Lung (tissue), 12 donors: ENCODE results near the gene RNF7. TPM values are rescaled to one million over a fixed set of nuclear protein-coding genes. Genes with fewer than 3 reads are reported as not detected.

Experiments used
- ATAC-seq: fragments of 200-7000 bp; cut with Tn5 transposase; one replicate; pipeline ENCODE4 v1.9.1; 2020; ENCODE audit warnings: moderate number of reproducible peaks; ENCODE audit not compliant: insufficient read depth, low FRiP score
- DNase-seq, 3 donors: peaks; one replicate each; pipeline ENCODE4 v3.0.0-alpha.2; 2013 to 2017
- H3K27ac ChIP-seq, 2 donors: one replicate each; pipeline ENCODE4 v1.5.1; 2013; ENCODE audit warnings: mild to moderate bottlenecking in 2 of 2, moderate library complexity in 2 of 2, control low read depth in 1 of 2, inconsistent platforms in 1 of 2, low read depth in 1 of 2, low read length in 1 of 2
- H3K27me3 ChIP-seq, 3 donors: one replicate each; pipeline ENCODE4 v1.5.1; 2013; ENCODE audit warnings: low read length in 2 of 3; ENCODE audit not compliant: control insufficient read depth in 3 of 3, insufficient read depth in 3 of 3
- H3K36me3 ChIP-seq, 4 donors: one replicate each; pipeline ENCODE4 v1.5.1; 2013; ENCODE audit warnings: low read length in 4 of 4, mild to moderate bottlenecking in 1 of 4, moderate library complexity in 1 of 4; ENCODE audit not compliant: control insufficient read depth in 4 of 4, insufficient read depth in 4 of 4
- H3K4me1 ChIP-seq, 5 donors: one replicate each; pipeline ENCODE4 v1.5.1; 2013; ENCODE audit warnings: low read length in 5 of 5, mild to moderate bottlenecking in 2 of 5, moderate library complexity in 1 of 5; ENCODE audit not compliant: control insufficient read depth in 5 of 5, insufficient read depth in 5 of 5
- H3K4me3 ChIP-seq: one replicate; pipeline ENCODE4 v1.5.1; 2013; ENCODE audit warnings: mild to moderate bottlenecking, control low read depth, moderate library complexity
- H3K9ac ChIP-seq, 2 donors: one replicate each; pipeline ENCODE4 v1.5.1; 2013; ENCODE audit warnings: low read length in 2 of 2, control low read depth in 1 of 2; ENCODE audit not compliant: insufficient read depth in 1 of 2
- H3K9me3 ChIP-seq, 4 donors: one replicate each; pipeline ENCODE4 v1.5.1; 2013; ENCODE audit warnings: low read length in 3 of 4, mild to moderate bottlenecking in 1 of 4, moderate library complexity in 1 of 4; ENCODE audit not compliant: control insufficient read depth in 4 of 4, insufficient read depth in 3 of 4
- WGBS, 2 donors: extraction: QIAGEN DNeasy Blood & Tissue Kit; methylation state at CpG; one replicate each; pipeline ENCODE4 v1.1.7; 2013; 5-methylcytosine and 5-hydroxymethylcytosine counted together
- polyA plus RNA-seq, 2 donors: library from polyadenylated mRNA; stranded (reverse); fragments of 200-250 nt; gene quantifications; one replicate each; pipeline ENCODE4 v1.2.1, GENCODE V29; 2013
- total RNA-seq, 2 donors: library from RNA; depleted of rRNA in 1 of 2; stranded (reverse); fragments of >200 nt in 1 of 2; gene quantifications; one replicate each; pipeline ENCODE4 v1.2.1, GENCODE V29; 2014 to 2021
- TF ChIP-seq, protein P1 (sequence below): IDR thresholded peaks from 2 replicates; pipeline ENCODE4 v1.5.1; 2012; ENCODE audit warnings: mild to moderate bottlenecking; ENCODE audit errors: control extremely low read depth, extremely low read depth
- donor health status: control.
- donor health status: control.
- donor health status: Bipolar disorder and iron deficiency.
- donor health status: healthy.
- donor health status: DM: yes; HTN: yes; CAD: no.

RNF7 gene
- total and polyA plus RNA-seq, 4 donors: 41.0 to 180 (median 86.2) TPM

DNA sequence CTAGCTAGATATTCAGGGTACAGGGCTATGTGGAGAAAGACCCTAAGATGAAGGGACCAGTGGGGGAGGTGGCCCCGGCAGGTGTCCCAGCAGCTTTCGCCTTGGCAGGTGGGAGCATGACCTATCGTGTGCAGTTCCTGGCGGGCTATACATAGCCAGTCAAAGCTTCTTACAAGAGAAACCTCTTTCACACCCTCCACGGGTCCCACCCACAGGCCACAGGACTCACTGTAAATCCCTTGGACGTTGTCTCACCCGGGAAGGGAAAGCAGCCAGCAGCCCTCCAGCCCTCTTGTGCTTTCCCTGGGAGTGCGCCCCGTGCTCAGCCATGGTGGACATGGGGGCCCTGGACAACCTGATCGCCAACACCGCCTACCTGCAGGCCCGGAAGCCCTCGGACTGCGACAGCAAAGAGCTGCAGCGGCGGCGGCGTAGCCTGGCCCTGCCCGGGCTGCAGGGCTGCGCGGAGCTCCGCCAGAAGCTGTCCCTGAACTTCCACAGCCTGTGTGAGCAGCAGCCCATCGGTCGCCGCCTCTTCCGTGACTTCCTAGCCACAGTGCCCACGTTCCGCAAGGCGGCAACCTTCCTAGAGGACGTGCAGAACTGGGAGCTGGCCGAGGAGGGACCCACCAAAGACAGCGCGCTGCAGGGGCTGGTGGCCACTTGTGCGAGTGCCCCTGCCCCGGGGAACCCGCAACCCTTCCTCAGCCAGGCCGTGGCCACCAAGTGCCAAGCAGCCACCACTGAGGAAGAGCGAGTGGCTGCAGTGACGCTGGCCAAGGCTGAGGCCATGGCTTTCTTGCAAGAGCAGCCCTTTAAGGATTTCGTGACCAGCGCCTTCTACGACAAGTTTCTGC lies 40.1 kb downstream of the RNF7 start:
- Histone ChIP-seq H3K27me3 (no peaks in the 10 kb centered on the region), H3K9ac (no peak overlapping the region), H3K4me1 (peaks cover 0 to 2% (median 0%) of the 10 kb centered on the region in 5 donors), H3K9me3 (peaks cover 0 to 3% (median 0%) of the 10 kb centered on the region in 4 donors), H3K36me3 (no peaks in the 10 kb centered on the region), H3K4me3 (no peak overlapping the region), H3K27ac (no peak overlapping the region)
- DNase-seq (no peak), ATAC-seq (no peak)
- WGBS, 2 donors: 94 to 97% methylated on average over 42 of the region's 42 CpGs
- TF ChIP-seq, protein P1, sequence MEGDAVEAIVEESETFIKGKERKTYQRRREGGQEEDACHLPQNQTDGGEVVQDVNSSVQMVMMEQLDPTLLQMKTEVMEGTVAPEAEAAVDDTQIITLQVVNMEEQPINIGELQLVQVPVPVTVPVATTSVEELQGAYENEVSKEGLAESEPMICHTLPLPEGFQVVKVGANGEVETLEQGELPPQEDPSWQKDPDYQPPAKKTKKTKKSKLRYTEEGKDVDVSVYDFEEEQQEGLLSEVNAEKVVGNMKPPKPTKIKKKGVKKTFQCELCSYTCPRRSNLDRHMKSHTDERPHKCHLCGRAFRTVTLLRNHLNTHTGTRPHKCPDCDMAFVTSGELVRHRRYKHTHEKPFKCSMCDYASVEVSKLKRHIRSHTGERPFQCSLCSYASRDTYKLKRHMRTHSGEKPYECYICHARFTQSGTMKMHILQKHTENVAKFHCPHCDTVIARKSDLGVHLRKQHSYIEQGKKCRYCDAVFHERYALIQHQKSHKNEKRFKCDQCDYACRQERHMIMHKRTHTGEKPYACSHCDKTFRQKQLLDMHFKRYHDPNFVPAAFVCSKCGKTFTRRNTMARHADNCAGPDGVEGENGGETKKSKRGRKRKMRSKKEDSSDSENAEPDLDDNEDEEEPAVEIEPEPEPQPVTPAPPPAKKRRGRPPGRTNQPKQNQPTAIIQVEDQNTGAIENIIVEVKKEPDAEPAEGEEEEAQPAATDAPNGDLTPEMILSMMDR: no peak

DNA sequence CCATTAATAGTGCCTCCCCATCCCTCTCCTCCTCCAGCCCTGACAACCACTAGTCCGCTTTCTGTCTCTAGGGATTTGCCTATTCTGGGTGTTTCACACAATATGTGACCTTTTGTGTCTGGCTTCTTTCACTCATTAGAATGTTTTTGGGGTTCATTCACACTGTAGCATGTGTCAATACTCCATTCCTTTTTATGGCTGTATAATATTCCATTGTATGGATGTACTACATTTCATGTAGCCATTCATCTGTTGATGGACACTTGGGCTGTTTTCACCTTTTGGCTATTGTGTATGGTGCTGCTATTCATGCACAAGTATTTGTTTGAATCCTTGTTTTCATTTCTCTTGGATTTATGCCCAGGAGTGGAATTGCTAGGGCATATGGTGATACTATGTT lies 41.6 kb downstream of the RNF7 start:
- H3K27ac ChIP-seq: no peak overlapping the region
- no peaks in the 10 kb centered on the region for H3K36me3 ChIP-seq
- H3K9ac ChIP-seq: no peak overlapping the region
- ATAC-seq: no peak
- peaks cover 0 to 3% (median 0%) of the 10 kb centered on the region in 4 donors for H3K9me3 ChIP-seq
- no peaks in the 10 kb centered on the region for H3K27me3 ChIP-seq
- 96 to 100% methylated on average over 1 of the region's 1 CpG for WGBS, 2 donors
- no peak for DNase-seq
- no peak overlapping the region for H3K4me3 ChIP-seq
- H3K4me1 ChIP-seq: peaks cover 0 to 2% (median 0%) of the 10 kb centered on the region in 5 donors
- TF ChIP-seq, protein P1: no peak

DNA sequence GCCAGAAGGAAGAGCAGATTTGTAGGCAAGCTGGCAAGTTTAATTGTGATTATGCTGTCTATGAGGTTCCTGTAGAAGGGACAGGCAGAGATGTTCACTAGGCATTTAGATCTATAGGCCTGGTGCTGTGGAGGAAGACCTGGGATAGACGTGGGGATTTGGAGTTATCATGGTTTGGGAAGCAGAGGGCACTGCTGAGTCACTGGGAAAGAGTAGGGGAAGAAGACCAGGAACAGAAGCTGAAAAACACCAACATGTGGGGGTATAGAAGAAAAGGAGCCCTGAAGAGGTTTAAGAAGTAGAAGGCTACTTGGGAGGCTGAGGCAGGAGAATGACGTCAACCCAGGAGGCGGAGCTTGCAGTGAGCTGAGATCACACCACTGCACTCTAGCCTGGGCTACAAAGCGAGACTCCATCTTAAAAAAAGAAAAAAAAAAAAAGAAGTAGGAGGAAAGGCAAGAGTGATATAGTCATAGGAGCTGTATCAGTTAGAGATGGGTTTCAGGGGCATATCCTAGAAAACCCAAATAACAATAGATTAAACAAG lies 44.4 kb downstream of the RNF7 start:
- no peak for DNase-seq
- 65 to 82% methylated on average over 4 of the region's 4 CpGs for WGBS, 2 donors
- Histone ChIP-seq H3K9me3 (peaks cover 0 to 3% (median 0%) of the 10 kb centered on the region in 4 donors), H3K4me3 (no peak overlapping the region), H3K4me1 (peaks cover 0 to 2% (median 0%) of the 10 kb centered on the region in 5 donors), H3K27me3 (no peaks in the 10 kb centered on the region), H3K27ac (no peak overlapping the region), H3K9ac (no peak overlapping the region), H3K36me3 (no peaks in the 10 kb centered on the region)
- TF ChIP-seq, protein P1: no peak
- no peak for ATAC-seq
